HuH-7.5 (cell line): Measurements from ENCODE around the gene HSPA12A.
"Not testable (repeated sequence)": the region's sequence is repeated elsewhere in the genome, so short reads cannot be mapped to it uniquely, and the experiment has no call there.

Experiments used
- DNase-seq: peaks from one replicate; pipeline ENCODE4 v3.0.0; 2011; ENCODE audit warnings: low spot score

Gene HSPA12A

DNA sequence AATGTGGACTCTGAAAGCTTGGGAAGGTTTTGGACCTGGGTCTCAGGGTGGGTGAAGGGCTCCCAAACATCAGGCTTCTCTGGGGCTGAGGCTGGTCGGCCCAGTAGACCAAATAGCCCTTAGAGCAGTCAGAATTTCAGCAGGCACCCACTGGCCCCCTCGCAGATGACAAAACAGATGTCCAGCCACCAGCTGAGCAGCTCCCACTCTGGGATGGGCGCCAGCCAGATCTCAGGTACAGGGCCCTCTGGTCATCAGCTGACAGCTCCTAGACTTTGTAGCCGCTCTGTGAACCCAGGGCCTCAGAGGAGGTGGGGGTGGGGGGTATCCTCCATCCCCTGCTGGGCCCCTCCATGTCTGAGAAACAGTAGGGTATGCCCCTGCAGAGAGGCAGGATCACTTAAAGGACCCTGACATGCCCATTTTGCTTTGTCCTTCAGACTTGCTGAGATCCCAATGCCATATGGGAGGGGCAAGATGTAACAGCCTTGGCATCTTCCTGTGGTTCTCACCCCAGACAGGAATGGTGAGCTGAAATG lies 26.5 kb downstream of the HSPA12A start:
- no peak for DNase-seq

DNA sequence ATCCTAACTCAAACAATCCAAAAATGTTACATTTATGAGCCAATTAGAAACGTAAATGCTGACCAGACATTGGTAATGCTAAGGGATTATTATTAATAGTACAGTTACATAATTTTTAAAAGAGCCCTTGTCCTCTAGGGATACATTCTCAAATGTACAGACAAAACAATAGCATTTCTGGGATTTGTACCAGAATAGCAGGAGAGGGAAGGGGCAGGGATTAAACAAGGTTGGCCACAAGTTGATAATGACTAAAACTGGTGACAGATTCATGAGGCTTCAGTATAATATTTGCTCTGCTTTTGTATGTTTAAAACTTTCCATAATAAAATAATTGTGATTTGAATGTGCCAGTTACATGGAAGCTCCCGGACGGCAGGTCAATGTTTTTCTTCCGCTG lies 27.0 kb downstream of the HSPA12A start:
- no peak for DNase-seq

DNA sequence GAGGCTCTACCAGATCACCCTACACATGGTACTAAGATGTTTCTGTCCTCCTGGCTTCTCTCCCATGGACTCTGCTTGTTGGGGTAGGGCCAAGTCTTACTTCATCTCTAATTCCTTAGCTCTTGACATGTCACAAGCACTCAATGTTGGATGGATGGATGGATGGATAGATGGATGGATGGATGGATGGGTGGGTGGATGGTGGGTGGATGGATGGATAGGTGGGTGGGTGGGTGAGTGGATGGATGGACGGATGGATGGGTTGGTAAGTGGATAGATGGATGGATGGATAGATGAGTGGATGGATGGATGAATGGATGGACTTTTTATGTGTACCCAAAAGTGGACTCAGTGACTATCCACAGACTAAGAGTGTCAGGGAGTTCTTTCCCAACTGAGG lies 28.5 kb downstream of the HSPA12A start:
- DNase-seq, result no peak

DNA sequence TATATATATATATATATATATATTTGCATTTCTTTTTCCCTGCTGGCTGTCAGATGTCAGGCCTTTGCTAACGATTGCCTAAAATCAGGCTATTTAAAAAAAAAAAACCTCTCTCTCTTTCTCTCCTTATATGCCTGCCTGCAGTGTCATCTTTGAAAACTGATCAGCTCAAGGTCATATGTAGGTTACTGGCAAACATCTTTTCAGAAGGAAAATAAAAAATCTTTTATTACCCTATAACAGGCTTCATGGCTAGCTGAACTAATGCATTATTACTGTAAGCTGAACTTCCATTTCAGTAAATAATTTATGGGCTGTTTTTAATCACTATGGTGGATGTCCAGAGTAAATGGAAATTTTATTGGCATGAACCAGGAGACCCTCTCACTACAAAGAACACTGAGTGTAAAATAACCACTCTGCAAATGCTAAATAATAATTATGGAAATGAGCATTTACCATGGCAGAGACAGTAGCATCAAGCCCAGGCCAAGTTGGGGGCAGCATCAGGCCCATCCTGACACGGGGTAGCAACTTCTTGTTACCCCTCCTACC lies 29.3 kb downstream of the HSPA12A start:
- DNase-seq, result no peak

- DNase-seq, result no peak
Observed at GRCh38 chr10:116712519-116712918, 29.8 kb downstream of the HSPA12A start.

- DNase-seq, result not testable (repeated sequence)
Observed at GRCh38 chr10:116711803-116712202, 30.6 kb downstream of the HSPA12A start.

DNA sequence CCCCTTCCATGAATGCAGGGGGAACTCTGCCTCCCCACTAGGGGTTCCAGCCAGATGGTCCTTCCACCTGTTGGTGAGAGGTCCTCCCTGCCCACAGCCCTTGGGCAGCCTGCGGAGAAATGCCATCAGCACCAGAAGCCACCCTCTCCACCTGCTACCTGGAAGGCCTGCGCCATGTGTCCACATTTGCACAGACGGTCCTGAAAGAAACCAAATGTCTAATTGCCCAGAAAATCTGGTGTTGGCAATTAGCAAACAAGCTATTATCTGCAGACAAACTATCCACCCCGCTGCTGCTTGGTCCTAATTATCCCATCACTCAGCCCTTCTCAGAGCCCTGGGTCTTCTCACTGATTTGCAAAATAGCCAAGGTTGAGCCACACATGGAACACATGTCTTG lies 32.3 kb downstream of the HSPA12A start:
- DNase-seq, result no peak

DNA sequence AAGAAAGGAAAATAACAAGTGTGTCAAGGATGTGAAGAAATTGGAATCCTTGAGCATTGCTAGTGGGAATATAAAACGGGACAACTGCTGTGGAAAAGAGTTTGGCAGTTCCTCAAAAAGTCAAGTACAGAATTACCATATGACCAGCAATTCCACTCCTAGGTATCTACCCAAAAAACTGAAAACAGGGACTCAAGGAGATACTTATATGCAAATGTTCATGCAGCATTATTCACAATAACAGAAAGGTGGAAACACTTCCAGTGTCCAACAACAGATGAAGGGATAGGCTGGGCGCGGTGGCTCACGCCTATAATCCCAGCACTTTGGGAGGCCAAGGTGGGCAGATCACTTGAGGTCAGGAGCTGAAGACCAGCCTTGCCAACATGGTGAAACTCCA lies 33.5 kb downstream of the HSPA12A start:
- DNase-seq, result no peak

DNA sequence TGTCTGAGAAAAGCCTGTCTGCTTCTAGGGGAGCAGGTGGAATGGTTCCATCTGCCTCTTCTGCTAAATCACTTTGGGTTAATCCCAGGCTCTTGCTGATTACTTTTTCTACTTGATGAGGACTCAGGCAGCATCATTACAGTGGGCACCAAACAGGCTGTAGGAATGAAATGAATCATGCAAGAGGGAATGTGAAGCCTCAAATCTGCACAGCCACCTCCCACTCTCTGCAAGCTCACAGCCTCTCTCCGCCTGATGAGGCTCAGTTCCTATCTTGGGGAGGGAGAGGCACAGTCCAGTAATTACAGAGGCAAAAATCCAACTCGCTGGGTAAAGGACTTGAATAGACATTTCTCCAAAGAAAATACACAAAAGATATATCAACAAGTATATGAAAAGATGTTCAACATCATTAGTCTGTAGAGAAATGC lies 34.0 kb downstream of the HSPA12A start:
- DNase-seq, result no peak

- no peak for DNase-seq
Observed at GRCh38 chr10:116707981-116708380, 34.4 kb downstream of the HSPA12A start.

- DNase-seq, result no peak
Observed at GRCh38 chr10:116706281-116706680, 36.1 kb downstream of the HSPA12A start.

DNA sequence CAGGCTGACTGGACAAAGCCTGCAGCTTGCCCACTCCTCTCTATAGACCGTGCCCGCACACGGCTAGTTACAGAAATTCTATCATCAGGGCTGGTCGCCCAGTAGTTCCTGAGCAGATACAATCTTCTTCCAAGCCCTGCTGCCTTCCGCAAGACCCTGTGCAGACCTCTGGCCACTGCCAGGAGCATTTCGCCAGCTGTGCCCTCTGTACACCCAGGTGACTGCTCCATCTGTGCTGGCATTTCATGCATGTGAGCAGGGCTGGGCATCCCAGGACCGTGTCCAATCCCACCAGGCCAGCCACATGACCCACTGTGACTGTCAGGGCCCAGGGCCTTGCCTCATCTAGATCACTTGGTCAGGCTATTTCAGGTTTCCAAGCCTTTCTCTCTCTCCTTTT lies 36.9 kb downstream of the HSPA12A start:
- no peak for DNase-seq

DNA sequence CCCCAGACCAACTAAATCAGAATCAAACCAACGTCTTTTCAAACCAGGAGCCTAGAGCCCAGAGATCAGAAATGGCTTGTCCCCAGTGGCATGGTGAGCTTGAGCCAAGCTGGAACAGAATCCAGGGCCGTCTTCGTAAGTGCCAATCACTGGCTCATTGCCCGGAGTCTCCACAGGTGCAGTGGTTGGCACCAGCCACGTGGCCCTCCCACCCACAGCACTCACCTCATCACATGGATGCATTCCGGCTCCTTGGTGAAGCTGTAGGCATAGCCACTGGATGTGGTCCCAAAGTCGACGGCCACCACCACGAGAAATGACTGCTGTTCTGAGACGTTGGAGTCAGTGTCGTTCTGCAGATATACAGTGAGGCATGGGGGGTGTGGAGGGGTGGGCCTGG lies 37.4 kb downstream of the HSPA12A start:
- no peak for DNase-seq

GRCh38 chr10:116702165-116702564 lies 40.2 kb downstream of the HSPA12A start:
- DNase-seq, result no peak

DNA sequence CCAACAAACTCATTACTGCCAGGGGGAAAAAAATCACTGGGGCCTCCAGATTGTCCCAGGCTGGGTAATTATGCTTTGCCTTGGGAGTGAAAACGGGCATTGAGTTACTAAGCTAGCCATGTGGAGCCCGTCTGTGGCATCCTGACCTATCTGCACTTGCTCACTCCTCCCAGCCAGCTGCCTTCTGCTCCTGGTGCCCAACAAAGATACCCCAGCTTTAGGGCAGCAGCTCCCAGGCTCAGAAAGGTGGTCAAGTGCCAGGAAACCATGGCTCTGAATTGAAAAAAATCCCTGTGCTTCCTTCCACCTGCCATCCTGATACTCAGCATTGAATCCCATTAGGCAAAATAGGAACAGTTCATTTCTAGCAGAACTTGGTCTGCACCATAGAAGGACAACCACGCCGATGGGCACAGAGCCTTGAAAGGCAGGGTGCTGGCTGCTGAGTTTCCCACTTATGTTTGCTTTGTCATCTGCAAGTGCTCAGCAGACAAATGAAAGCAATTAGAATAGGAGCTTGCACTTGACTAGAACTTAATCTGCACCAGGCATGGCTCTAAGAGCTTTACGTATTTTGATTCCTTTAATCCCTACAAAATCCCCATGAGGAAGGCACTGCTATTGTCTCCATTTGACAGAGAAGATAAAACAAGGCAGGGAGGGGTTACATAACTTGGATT lies 42.8 kb downstream of the HSPA12A start:
- no peak for DNase-seq

GRCh38 chr10:116699049-116699448 lies 43.3 kb downstream of the HSPA12A start:
- no peak for DNase-seq

- DNase-seq, result no peak
Observed at GRCh38 chr10:116698364-116698763, 44.0 kb downstream of the HSPA12A start.

DNA sequence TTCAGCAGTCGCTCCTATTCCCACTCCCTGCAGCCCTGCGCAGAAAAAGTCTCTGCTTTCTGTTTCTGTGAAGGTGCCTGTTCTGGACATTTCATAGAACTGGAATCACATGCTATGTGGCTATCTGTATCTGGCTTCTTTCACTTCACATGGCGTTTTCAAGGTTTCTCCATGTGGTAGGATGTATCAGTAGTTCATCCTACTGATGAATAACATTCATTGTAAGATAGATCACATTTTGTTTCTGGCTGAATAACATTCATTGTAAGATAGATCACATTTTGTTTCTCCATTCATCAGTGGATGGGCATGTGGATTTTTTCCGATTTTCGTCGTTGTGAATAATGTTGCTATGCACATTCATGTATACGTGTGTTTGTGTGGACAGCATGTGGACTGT lies 44.5 kb downstream of the HSPA12A start:
- no peak for DNase-seq

DNA sequence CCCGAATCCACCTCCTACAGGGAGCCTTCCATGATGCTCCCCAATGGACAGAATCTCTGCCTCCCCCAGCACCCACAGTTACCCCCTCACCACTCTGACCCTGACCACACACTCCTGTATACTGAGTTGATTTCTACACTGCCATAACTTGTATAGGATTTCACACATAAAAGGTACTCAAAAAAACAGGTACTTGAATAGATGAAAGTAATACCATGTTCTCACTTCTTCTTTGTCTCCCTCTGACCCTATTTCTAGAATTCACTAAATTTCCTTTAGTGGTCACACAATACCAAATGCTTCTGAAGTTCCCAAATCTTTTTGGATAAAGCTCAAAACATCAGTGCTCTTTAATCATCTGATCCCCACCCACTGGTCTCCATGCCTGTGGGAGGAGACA lies 45.4 kb downstream of the HSPA12A start:
- DNase-seq, result no peak

GRCh38 chr10:116694927-116695268 lies 47.5 kb downstream of the HSPA12A start:
- no peak for DNase-seq

DNA sequence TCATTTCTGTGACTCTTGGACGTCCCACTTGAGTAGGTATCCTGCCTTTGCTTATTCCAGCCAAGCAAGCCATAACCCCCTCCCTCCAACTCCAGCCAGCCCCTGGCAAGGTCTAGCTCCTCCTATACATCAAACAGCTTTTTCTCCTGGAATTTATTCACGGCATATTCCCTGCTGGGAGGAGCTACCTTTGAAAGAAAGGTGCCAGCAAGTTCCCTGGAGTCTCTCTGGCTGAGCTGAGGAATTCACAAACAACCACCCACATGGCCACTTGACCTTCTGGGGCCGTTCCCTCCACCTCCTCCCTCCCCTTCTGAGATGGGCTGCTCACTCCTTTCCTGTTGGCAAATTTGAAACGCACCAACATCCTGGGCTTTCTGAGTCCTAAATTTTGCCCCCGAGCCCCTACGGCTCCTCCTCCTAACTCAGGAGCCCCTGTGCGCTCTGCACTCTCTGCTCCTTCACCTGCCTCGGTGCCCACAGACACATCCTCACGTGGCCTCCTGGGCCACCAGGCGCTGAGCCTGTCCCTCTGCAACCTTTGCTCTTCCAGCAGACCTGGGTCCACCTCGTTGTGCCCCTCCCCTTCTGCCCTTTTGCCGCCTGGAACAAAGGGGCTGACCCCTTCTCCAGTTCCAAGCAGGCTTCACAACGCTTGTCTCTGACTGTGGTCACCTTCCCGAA lies 48.0 kb downstream of the HSPA12A start:
- no peak for DNase-seq

DNA sequence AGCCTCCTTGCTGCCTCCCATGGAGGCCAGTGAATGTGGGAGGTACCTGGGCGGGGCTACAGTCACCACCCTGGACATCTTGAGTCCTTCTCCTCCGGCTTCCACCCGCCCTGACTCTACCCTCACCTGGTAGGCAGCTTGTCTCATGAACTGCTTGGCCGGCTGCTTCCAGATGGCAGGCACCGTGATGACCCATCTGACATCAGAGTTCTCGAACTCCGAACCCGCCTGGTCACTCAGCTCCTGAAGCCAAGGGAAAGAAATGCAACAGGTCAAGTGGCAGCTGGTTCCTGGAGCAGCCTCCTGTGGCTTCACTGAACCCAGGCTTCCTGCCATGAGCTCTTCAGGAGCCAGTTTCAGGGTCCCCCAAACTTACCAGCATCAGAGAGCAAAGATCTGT lies 50.1 kb downstream of the HSPA12A start:
- no peak for DNase-seq

- no peak for DNase-seq
Observed at GRCh38 chr10:116691635-116692034, 50.7 kb downstream of the HSPA12A start.
